Measurements from ENCODE around the gene SEMA5A.

The SEMA5A gene

GRCh38 chr5:9549941-9550340 lies 4.1 kb upstream of the SEMA5A start:
- DNase-seq (ENCODE audit: low spot score): no peak

- peak; percentile 67 for DNase-seq (ENCODE audit: low spot score)
Observed at GRCh38 chr5:9547122-9547947, 1.5 kb upstream of the SEMA5A start.

DNA sequence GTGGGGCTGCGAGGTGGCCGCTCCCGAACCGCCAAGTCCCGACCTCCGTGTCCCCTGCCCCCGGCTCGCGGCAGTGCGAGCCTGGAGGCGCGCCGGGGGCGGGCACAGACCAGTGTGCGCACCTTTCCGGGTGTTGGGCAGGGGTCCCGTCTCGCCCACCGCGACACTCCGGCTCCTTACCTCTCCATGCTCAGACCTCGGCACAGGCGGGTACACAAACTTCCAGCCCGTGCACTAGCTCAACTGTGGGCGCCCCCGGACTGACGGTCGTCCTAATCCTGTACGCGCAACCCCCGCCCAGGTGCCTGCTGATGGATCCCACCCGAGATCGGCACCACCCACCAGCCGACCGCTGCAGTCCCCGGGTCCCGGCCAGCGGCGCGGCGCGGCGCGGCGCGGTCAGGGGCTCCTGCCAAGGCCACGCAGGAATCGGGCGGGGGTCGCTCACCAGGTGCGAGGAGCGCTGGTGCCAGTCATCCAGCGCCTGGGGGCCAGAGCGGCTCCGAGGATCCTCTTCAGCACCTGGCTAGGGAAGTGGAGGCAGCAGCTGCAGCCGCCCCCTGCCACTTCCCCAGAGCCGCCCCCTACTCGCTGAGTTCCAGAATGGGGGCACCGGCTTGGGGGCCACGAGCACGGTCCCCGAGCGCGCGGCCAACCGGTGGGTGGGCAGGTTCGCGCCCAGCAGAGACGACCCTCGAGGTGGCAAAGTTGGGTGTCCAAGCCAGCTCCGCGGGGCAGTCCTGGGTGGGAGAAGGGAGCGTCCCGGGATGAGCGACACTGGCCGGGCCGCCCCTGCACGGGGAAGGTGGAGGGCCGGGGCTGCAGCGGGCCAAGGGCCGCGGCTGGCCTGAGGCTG lies 511 bp downstream of the SEMA5A start:
- DNase-seq (ENCODE audit: low spot score): no peak

DNA sequence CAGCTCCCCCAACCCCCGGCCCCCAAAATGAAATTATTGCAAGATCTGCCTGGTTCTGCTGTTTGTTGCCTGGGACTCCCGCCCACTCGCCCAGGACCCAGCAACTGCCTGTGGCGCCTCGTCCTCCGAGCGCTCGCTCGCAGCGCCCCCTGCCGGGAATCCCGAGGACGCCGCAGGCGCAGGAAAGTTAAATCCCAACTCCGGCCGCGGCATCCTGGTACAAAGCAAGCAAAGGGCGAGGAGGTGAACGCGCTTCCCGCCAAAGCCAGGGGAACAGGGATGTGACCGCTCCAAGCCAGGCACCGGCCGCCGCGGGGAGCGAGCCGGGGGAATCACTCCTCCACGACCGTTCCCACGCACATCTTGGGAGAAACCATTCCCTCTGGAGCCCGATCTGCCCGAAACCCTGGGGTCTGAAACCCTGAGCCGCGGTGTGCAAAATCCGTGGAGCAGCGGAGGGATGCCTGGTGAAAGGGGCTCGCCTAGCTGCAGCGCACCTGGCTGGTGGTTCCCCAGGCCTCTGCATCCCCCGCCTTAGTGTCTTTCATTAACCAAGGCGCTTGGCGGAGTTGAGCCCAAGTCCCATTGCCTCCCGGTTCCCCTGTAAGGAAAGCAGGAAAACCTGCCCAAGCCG lies 1.3 kb downstream of the SEMA5A start:
- peak; percentile 90 for DNase-seq (ENCODE audit: low spot score)

DNA sequence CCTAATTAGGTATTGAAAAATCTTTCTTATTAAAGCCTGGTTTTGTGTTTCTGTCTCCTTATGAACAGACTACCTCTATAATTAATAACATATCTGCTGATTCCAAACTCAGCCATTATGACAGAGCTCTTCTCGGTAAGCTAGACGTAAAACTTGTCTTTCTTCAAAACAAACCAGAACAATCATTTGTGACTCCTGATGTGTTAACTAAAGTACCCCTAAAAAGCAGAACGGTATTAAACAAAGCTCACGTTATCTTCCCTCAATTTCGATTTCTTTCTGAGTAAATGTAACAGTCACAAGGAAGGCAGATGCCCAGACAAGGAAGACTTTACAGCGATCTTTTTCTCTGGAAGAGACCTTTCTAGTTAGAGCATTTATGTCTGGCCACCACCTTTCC lies 1.8 kb downstream of the SEMA5A start:
- DNase-seq (ENCODE audit: low spot score): no peak

- no peak for DNase-seq (ENCODE audit: low spot score)
Observed at GRCh38 chr5:9543311-9543920, 2.5 kb downstream of the SEMA5A start.

- no peak for DNase-seq (ENCODE audit: low spot score)
Observed at GRCh38 chr5:9540791-9541190, 5.1 kb downstream of the SEMA5A start.

DNA sequence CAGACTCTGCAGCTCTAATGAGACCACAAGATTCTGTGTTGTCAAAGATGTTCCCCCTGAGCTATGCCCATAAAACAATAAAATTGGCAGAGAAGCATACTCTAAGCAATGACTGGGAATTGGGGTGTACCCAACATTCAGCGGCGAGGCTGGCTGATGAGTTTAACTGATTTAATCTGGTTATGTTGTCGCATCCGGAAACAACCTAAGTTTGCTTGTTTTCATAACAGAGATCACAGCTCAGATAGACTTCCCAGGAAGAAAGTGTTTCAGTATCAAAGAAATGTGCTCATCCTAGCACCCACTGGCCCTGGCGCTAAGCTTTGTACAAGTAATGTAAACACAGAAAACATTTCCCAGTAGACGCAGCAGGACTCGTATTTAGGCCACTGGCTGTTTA lies 7.4 kb downstream of the SEMA5A start:
- no peak for DNase-seq (ENCODE audit: low spot score)

DNA sequence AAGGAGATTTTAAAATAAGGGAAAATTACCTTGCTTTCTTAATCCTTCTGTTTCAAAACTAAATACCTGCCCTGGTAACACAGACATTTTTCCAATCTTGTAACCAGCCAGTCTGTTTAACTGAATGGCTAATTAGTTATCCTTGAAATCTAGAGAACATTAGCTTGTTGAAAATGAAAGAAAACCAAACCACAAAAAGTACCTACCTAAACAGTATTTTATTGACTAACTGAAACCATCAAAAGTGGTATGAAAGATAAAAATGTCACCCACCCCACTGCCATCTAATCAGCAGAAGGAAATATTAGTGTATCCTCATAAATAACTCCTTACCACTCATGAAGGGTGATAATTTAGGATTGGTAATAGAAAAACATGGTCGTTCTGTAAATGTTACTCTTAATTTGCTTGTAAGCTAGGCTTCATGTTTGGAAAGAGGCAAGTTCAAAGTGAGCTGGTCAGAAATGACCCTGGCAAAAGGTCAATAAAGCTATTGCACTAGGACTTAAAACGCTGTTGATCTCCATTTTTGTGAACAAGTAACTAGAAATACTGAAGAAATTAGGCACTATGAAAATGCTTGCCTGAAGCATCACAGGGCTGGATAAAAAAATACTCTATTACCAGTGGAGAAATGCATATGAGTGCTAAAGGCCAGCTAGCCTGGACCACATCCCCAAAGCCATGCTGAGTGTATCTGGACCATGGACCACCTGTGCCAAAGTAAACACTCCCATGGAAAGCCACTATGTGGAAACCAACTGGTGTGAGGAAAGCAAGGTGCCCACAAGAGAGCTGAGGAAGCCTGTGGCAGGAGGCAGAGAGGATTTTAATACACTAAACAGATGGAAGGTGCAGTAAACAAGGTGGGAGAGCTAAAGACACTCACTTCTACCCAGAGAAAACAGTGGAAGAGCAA lies 8.4 kb downstream of the SEMA5A start:
- no peak for DNase-seq (ENCODE audit: low spot score)

DNA sequence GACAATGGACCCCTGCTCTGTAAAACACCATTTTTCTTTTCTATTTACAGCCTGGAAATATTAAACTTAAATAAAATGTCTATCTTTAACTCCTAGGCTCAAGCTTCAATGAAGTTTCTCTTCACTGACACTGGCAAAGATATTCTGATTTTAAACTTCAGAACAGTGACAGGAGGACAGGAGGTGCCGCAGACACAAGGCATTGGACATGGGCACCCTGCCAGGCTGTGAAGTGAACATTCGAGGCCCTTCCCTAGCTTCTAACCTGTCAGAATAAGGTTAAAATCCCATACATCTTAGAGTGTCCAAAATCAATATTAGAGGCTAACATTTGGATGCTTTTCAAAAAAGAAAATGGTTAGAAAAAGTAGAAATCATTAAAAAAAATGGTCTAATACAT lies 9.2 kb downstream of the SEMA5A start:
- DNase-seq (ENCODE audit: low spot score): no peak

DNA sequence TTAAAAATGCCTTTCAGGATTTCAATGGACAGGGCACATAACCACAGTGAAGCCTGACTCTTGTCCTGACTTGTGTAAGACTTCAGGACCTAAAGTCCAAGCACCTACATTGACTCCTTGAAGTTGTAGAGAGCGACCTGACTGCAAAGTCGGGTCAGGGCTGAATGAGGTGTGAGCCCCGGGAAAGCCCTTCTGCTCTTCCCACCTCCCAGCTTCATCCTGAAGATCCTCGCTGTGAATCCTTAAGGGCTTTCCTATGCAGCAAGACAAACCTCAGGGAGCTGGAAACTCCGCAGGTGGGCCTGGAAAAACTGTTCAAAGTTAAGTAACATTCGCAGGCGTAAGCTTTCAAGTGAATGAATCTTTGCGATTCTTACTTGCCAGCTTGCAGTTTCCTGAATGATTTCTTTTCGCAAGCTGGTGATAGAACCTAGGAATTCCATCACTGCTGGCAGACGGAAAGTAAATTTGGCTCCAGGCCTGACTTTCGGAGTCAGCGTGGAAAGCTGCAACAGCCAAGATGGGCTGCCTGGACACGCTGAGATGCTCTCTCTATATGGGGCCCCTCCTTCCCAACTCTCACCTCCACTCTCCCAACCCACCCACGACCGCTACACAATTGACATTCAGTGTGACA lies 10.9 kb downstream of the SEMA5A start:
- DNase-seq (ENCODE audit: low spot score): no peak

DNA sequence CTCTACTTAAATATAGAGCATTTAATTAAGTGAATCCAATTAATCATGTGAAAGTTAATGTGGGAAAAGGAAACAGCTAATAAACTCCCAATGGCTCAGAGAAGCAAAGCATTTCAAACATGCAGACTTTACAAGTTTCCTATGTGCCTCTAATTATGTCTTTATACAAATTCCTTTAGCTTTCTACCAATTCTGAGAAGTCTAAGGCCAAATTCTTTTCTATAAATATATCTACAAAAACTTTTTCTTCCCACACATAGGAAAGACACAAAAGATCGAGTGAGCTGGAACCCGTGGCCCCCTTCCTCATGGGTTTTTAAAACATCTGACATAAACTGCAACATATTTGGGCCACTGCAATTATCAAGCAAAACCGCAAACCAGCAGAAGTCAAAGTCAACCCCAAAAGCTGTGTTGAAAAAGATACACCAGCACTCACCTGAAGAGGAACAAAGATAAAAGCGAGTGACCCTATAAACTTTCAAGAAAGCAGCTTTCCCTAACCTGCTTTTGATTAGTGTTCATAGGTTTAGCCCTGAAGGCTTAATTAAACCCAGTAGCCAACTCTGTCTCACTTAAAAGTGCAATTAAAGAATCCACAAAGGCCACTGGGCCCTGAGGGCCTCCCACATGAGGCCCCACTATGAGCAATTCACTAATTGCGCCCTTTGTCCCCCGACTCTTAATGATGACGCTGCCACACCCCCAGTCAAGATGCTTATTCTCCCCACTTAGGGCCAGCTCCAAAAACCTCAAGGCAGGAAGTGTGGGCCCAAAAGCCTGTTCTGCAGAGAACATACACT lies 12.1 kb downstream of the SEMA5A start:
- DNase-seq (ENCODE audit: low spot score): no peak

DNA sequence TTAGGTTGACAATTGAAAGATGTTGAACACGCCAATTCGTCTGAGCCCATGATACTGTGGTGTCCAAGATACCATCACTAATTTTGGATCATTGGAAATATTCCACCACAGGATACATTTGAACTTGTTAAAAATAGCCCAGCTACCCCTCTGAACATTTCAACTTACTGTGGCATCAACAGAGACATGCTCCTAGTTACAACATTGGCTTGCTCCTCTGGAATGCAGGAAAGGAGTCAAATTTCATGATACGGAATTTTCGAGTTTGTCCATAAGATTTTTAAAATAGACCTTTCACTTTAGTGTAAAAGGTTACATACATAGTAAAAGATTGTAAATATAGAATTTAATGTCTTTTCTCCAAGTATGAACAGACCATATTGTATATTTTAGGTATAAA lies 12.8 kb downstream of the SEMA5A start:
- no peak for DNase-seq (ENCODE audit: low spot score)

- no peak for DNase-seq (ENCODE audit: low spot score)
Observed at GRCh38 chr5:9529513-9529912, 16.4 kb downstream of the SEMA5A start.

DNA sequence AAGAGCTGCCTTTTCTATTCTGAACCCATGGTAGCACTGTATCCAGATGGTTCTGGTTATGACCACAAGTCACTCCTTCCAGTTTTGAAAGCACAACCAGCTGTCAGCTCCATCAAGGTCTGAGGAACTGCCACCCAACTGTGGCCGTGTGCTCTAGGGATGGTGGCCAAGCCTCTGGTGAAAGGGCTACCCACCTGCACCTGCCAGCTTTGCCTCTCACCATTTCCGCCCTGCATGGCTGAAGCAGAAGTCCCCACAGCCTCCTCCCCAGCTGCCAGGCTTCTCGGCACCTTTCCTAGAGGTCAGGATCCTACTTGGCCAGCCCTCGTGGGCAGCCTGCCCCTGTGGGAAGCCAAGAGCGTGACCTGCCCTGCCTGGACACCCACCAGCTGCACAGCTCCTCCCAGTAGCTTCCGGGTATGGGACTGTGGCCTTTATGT lies 16.8 kb downstream of the SEMA5A start:
- no peak for DNase-seq (ENCODE audit: low spot score)

- no peak for DNase-seq (ENCODE audit: low spot score)
Observed at GRCh38 chr5:9524941-9525340, 20.9 kb downstream of the SEMA5A start.

GRCh38 chr5:9523090-9523823 lies 22.6 kb downstream of the SEMA5A start:
- DNase-seq (ENCODE audit: low spot score): no peak

DNA sequence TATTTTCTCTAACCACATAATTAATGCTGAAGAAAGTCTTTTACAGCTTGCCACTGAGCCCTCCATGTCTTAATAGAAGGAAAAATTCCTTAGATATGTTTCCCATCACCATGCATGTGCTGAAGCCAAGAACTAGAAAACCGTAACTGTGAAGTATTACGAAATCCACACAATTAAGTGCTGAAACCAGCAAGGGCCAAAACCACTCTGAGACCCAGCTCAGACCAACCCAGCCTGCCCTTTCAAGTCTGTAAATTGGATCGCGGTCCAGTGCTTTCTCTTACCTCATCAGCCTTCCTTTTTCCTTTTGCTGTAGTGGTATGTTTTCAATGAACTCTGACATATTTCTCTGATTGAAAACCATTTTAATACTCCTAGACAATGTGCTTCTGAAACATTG lies 26.3 kb downstream of the SEMA5A start:
- peak; percentile 55 for DNase-seq (ENCODE audit: low spot score)

GRCh38 chr5:9516591-9516990 lies 29.3 kb downstream of the SEMA5A start:
- no peak for DNase-seq (ENCODE audit: low spot score)
